ENCODE data around the gene MIXL1.
A peak's percentile ranks its signal among the peaks of the same experiment; 100 is the strongest.

MIXL1 gene

GRCh38 chr1:226203655-226204054 is 19.8 kb upstream of the MIXL1 start:
- DNase-seq (ENCODE audit: low spot score in 2 of 2) = no peak
- Mint-ChIP-seq H3K36me3 (no peaks in the 10 kb centered on the region), H3K27me3 (no peaks in the 10 kb centered on the region), H3K27ac (no peak overlapping the region), H3K9me3 (peaks cover 2% of the 10 kb centered on the region), H3K4me3 (no peak overlapping the region), H3K4me1 (peaks cover 12% of the 10 kb centered on the region)
- ATAC-seq (ENCODE audit: low read depth) = no peak

DNA sequence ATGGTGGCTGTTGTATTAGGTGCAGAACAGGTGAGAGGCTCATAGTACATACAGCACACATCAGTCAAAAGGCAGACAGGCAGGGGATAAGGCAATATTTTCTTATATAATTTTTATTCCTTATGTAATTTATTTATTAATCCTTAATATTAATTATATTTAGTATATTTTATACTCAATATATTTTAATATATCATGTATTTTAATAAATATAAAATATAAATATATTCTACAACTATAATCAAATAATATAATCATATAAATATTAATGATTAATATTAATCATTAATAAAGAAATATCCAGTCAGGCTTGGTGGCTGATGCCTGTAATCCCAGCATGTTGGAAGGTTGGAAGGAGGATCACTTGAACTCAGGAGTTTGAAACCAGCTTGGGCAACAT is 19.3 kb upstream of the MIXL1 start:
- H3K4me1 Mint-ChIP-seq = peaks cover 12% of the 10 kb centered on the region
- no peak overlapping the region for H3K4me3 Mint-ChIP-seq
- ATAC-seq (ENCODE audit: low read depth) = no peak
- H3K27me3 Mint-ChIP-seq = no peaks in the 10 kb centered on the region
- no peaks in the 10 kb centered on the region for H3K36me3 Mint-ChIP-seq
- no peak for DNase-seq (ENCODE audit: low spot score in 2 of 2)
- peaks cover 2% of the 10 kb centered on the region for H3K9me3 Mint-ChIP-seq
- H3K27ac Mint-ChIP-seq = no peak overlapping the region

DNA sequence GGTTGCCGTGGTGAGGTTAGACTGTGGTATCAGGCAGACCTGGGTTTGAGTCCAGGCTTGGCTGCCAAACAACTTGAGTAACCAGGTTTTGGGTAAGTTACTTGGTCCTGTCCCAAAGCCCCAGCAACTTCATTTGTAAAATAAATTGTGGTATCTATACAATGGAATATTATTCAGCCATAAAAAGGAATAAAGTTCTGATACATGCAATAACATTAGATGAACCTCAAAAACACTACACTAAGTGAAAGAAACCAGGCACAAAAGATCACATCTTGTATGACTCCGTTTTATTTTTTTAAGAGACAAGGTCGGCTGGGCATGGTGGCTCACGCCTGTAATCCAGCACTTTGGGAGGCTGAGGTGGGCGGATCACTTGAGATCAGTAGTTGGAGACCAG is 16.4 kb upstream of the MIXL1 start:
- no peaks in the 10 kb centered on the region for H3K27me3 Mint-ChIP-seq
- ATAC-seq (ENCODE audit: low read depth) (no peak), DNase-seq (ENCODE audit: low spot score in 2 of 2) (no peak)
- H3K9me3 Mint-ChIP-seq = peaks cover 2% of the 10 kb centered on the region
- peaks cover 3% of the 10 kb centered on the region for H3K4me1 Mint-ChIP-seq
- H3K36me3 Mint-ChIP-seq = no peaks in the 10 kb centered on the region
- no peak overlapping the region for H3K27ac Mint-ChIP-seq
- H3K4me3 Mint-ChIP-seq = no peak overlapping the region

DNA sequence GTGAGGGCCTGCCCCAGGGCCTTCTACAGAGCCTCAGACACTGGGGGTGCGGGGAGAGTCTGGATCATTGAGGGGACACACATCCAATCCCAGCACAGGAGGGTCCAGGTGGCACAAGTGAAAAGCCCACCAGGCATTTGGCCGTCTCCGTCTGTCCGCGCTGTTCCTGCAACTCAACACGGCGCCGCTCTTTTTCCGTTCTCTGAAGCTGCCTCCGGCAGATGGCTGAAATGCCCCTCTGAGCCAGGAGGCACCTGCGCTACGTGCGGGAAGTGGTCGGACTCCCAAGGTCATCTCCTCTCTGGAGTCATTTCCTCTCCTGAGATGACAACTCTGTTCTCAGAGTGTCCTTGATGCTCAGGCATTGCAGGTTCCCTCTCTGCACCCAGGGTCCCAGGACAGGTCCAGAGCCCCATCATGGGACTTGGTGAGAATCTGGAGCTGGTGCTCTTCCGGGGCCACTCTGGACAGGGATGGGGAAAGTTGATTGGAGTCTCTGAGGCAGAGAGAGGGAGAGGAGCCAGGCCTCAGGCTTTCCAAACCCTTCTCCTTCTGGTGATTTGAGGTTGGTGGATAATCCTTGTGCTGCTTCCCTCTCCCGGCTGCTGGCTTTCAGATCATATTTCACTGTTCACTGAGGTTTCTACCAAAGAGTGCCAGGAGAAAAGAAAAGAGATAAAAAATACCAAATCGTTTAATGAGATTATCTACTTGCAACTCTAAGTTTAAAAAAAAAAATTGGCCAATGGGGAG is 14.0 kb upstream of the MIXL1 start:
- Mint-ChIP-seq H3K4me3 (no peak overlapping the region), H3K27me3 (no peaks in the 10 kb centered on the region), H3K27ac (no peak overlapping the region), H3K36me3 (no peaks in the 10 kb centered on the region), H3K9me3 (peaks cover 2% of the 10 kb centered on the region), H3K4me1 (no peaks in the 10 kb centered on the region)
- no peak for DNase-seq (ENCODE audit: low spot score in 2 of 2)
- ATAC-seq (ENCODE audit: low read depth) = no peak

DNA sequence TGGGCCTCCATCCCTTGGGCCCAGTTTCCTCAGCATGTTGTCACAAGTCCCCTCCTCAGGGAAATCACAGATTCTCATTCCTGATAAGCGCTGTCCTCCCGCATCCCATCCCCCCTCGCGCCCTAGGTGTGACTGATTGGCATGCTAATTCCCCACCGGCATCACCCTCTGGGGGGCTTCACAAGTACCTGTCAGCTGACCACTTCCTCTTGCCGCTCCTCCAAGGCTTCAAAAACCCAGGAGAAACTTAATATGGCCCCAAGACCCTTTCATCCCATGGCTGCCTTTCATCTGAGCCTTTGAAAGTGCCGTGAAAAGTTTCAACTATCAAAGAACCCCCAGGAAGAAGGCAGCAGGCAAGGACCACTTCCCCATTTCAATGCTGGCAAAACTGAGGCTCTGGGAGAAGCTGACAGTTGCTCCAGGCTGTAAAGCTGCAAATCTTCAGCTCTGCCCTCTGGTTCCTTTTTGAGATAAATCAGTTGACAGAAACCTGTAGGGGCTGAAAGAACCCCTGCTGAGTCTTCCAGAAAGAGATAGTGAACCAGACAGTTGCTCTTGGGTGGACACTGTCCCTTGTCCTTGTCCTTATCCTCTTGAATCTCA is 12.8 kb upstream of the MIXL1 start:
- ATAC-seq (ENCODE audit: low read depth) (no peak), DNase-seq (ENCODE audit: low spot score in 2 of 2) (no peak)
- Mint-ChIP-seq H3K4me1 (peaks cover 7% of the 10 kb centered on the region), H3K27me3 (no peaks in the 10 kb centered on the region), H3K27ac (no peak overlapping the region), H3K4me3 (no peak overlapping the region), H3K36me3 (no peaks in the 10 kb centered on the region), H3K9me3 (peaks cover 2% of the 10 kb centered on the region)

DNA sequence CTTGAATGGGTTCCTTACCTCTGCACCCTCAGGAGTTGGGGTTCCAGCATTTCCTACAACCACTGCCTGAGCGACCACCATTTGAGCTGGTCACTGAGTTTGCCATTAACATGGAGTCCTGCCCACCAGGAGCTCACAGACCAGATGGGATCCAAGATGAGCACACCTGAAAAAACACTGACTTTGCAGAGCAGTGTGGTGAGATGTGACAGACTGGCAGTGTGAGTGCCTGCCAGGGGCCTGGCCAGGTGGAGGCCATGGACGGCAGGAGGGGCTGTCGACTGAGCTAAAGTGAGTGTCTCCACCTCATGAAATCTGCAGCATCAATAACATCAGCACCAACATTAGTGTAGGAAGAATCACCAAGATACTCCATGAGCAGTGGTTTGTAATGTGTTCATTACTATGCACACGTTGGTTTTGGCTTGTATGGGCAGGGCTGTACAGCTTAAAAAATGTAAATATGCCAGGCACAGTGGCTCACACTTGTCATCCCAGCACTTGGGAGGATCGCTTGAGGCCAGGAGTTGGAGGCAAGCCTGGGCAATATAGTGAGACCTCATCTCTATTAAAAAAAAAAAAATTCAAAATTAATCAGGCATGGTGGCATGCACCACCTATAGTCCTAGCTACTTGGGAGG is 12.2 kb upstream of the MIXL1 start:
- ATAC-seq (ENCODE audit: low read depth) = no peak
- no peak overlapping the region for H3K27ac Mint-ChIP-seq
- H3K27me3 Mint-ChIP-seq = no peaks in the 10 kb centered on the region

GRCh38 chr1:226212545-226212944 is 10.9 kb upstream of the MIXL1 start:
- DNase-seq (ENCODE audit: low spot score in 2 of 2) (no peak), ATAC-seq (ENCODE audit: low read depth) (no peak)
- H3K36me3 Mint-ChIP-seq = no peaks in the 10 kb centered on the region
- H3K4me1 Mint-ChIP-seq = peaks cover 8% of the 10 kb centered on the region
- no peak overlapping the region for H3K27ac Mint-ChIP-seq
- no peaks in the 10 kb centered on the region for H3K27me3 Mint-ChIP-seq
- H3K4me3 Mint-ChIP-seq = no peak overlapping the region
- no peaks in the 10 kb centered on the region for H3K9me3 Mint-ChIP-seq

More for the DNA sequence above, 12.2 kb upstream of the MIXL1 start:
- DNase-seq (ENCODE audit: low spot score in 2 of 2) = no peak
- peaks cover 8% of the 10 kb centered on the region for H3K4me1 Mint-ChIP-seq
- no peaks in the 10 kb centered on the region for H3K36me3 Mint-ChIP-seq
- H3K4me3 Mint-ChIP-seq = no peak overlapping the region
- peaks cover 2% of the 10 kb centered on the region for H3K9me3 Mint-ChIP-seq

DNA sequence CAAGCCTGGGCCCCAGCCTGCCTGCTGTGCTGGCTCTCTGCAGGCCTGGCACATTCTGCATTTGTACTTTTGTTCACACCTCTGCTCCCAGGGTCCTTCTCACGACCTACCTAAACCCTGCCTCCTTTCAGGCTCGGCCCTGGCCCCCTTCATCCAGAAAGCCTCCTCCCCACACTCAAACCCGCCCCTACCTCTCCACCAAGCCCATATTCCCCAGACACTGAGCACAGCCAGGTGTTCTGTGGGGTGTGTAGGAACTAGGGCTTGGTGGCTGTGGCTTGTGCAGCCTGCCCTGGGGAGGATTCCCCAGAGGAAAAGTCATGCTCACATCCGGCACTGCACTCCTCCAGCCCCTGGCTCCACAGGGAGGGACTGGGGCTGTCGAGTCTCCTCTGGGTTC is 8.2 kb upstream of the MIXL1 start:
- no peak overlapping the region for H3K4me3 Mint-ChIP-seq
- H3K27ac Mint-ChIP-seq = no peak overlapping the region

DNA sequence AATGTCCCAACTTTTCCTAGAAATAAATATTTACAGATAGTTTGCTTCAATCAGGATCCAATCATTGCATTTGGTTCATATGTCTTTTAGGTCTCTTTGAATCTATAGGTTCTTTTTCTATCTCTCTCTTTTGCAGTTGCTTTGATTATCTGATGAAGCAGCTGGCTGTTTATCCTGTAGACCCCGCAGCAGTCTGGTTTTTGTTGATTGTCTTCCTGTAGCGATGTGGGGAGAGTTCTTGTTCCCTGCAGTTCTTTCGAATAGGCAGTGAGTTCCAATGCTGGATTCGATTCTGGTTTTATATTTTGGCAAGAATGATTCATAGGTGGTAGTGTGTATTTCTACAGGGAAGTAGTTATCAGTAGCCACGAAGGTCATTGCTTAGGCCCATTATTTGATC is 7.4 kb upstream of the MIXL1 start:
- DNase-seq (ENCODE audit: low spot score in 2 of 2) (no peak), ATAC-seq (ENCODE audit: low read depth) (no peak)
- Mint-ChIP-seq H3K27me3 (no peaks in the 10 kb centered on the region), H3K4me3 (no peak overlapping the region), H3K4me1 (peaks cover 8% of the 10 kb centered on the region), H3K9me3 (no peaks in the 10 kb centered on the region), H3K36me3 (no peaks in the 10 kb centered on the region), H3K27ac (no peak overlapping the region)

More for the DNA sequence above, 8.2 kb upstream of the MIXL1 start:
- peaks cover 8% of the 10 kb centered on the region for H3K4me1 Mint-ChIP-seq
- DNase-seq (ENCODE audit: low spot score in 2 of 2) (no peak), ATAC-seq (ENCODE audit: low read depth) (no peak)
- H3K27me3 Mint-ChIP-seq = no peaks in the 10 kb centered on the region
- no peaks in the 10 kb centered on the region for H3K36me3 Mint-ChIP-seq
- no peaks in the 10 kb centered on the region for H3K9me3 Mint-ChIP-seq

- Mint-ChIP-seq H3K4me3 (no peak overlapping the region), H3K27ac (no peak overlapping the region), H3K4me1 (peaks cover 8% of the 10 kb centered on the region), H3K9me3 (no peaks in the 10 kb centered on the region), H3K27me3 (no peaks in the 10 kb centered on the region), H3K36me3 (no peaks in the 10 kb centered on the region)
- DNase-seq (ENCODE audit: low spot score in 2 of 2) = no peak
- ATAC-seq (ENCODE audit: low read depth) = no peak
Observed at GRCh38 chr1:226217273-226217672, 6.2 kb upstream of the MIXL1 start.

DNA sequence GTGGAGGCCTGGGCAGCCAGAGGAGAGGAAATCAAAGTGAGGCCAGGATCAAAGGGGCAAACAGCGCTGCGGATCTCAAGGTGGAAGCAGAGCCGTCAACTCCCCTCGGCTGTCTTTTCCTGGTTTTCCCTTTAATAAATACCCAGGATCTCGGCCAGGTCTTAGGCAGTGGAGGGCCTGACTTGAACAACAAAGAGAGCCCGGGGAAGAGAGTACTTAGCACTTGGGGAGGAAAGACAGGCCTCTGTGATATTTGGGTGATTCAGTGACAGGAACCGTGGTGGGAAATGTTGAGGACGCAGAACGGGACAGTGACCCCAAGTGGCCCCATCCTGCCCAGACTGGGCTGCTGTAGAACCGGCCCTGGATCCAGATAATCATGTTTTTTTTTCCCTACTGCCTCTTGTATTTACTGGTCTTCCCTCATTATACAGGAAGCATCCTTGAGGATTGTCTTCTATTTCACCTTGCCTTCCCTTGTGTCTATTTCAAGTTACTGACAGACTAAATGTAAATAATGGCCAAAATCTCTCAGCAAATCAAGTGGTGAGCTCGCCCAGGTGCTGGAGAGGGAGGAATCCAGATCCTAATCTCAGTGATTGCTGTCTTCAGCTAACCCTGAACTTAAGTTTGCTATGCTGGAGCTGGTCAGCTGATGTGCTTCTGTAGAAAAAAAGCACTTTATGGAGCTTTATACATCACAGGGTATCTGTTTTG is 2.8 kb upstream of the MIXL1 start:
- Mint-ChIP-seq H3K9me3 (no peaks in the 10 kb centered on the region), H3K27ac (no peak overlapping the region), H3K4me3 (no peak overlapping the region), H3K36me3 (no peaks in the 10 kb centered on the region), H3K27me3 (no peaks in the 10 kb centered on the region), H3K4me1 (peaks cover 3% of the 10 kb centered on the region)
- DNase-seq (ENCODE audit: low spot score in 2 of 2) (no peak), ATAC-seq (ENCODE audit: low read depth) (no peak)

- no peak overlapping the region for H3K27ac Mint-ChIP-seq
- no peaks in the 10 kb centered on the region for H3K36me3 Mint-ChIP-seq
- H3K9me3 Mint-ChIP-seq = no peaks in the 10 kb centered on the region
- peak overlapping the region; percentile 46 for H3K4me3 Mint-ChIP-seq
- peaks cover 2% of the 10 kb centered on the region for H3K4me1 Mint-ChIP-seq
- no peak for DNase-seq (ENCODE audit: low spot score in 2 of 2)
- H3K27me3 Mint-ChIP-seq = no peaks in the 10 kb centered on the region
- ATAC-seq (ENCODE audit: low read depth) = no peak
Observed at GRCh38 chr1:226222686-226223085, 778 bp upstream of the MIXL1 start.

GRCh38 chr1:226223786-226224244 is 351 bp downstream of the MIXL1 start:
- no peaks in the 10 kb centered on the region for H3K36me3 Mint-ChIP-seq
- no peaks in the 10 kb centered on the region for H3K9me3 Mint-ChIP-seq
- H3K27ac Mint-ChIP-seq = peak overlapping the region; percentile 53
- DNase-seq (ENCODE audit: low spot score in 2 of 2) (peak; percentile 39 to 63), ATAC-seq (ENCODE audit: low read depth) (peak; percentile 84)
- peaks cover 2% of the 10 kb centered on the region for H3K4me1 Mint-ChIP-seq
- peak overlapping the region; percentile 94 for H3K4me3 Mint-ChIP-seq
- no peaks in the 10 kb centered on the region for H3K27me3 Mint-ChIP-seq

GRCh38 chr1:226226601-226227000 is 3.1 kb downstream of the MIXL1 start:
- DNase-seq (ENCODE audit: low spot score in 2 of 2) (no peak), ATAC-seq (ENCODE audit: low read depth) (no peak)
- no peak overlapping the region for H3K27ac Mint-ChIP-seq
- H3K36me3 Mint-ChIP-seq = peaks cover 2% of the 10 kb centered on the region
- no peak overlapping the region for H3K4me3 Mint-ChIP-seq
- peaks cover 2% of the 10 kb centered on the region for H3K4me1 Mint-ChIP-seq
- no peaks in the 10 kb centered on the region for H3K9me3 Mint-ChIP-seq
- no peaks in the 10 kb centered on the region for H3K27me3 Mint-ChIP-seq

Data from memory B cell (primary cell).